Parathyroid adenoma (tissue), 2 donors: Measurements from ENCODE around the gene OR51V1.

Source experiments
- H2AFZ ChIP-seq: fragments of 300-600 bp; sonication (generic); one replicate; pipeline ENCODE4 v1.7.0; 2017; ENCODE audit warnings: antibody characterized with exemption, mild to moderate bottlenecking
- H3K27ac ChIP-seq: fragments of 300-600 bp; sonication (generic); one replicate; pipeline ENCODE4 v1.7.0; 2017
- H3K27me3 ChIP-seq: fragments of 300-600 bp; sonication (generic); one replicate; pipeline ENCODE4 v1.7.0; 2017; ENCODE audit warnings: low read length; ENCODE audit not compliant: control insufficient read depth, insufficient read depth
- H3K36me3 ChIP-seq: fragments of 300-600 bp; sonication (generic); one replicate; pipeline ENCODE4 v1.7.0; 2017; ENCODE audit warnings: low read length; ENCODE audit not compliant: control insufficient read depth, insufficient read depth
- H3K4me1 ChIP-seq: fragments of 300-600 bp; sonication (generic); one replicate; pipeline ENCODE4 v1.7.0; 2017; ENCODE audit warnings: control low read depth
- H3K4me2 ChIP-seq: fragments of 300-600 bp; sonication (generic); one replicate; pipeline ENCODE4 v1.7.0; 2017; ENCODE audit warnings: low read length
- H3K4me3 ChIP-seq: fragments of 300-600 bp; sonication (generic); one replicate; pipeline ENCODE4 v1.7.0; 2017; ENCODE audit warnings: low read depth, low read length
- H3K79me2 ChIP-seq: fragments of 300-600 bp; sonication (generic); one replicate; pipeline ENCODE4 v1.7.0; 2017; ENCODE audit warnings: control low read depth
- H3K9ac ChIP-seq: fragments of 300-600 bp; sonication (generic); one replicate; pipeline ENCODE4 v1.7.0; 2017; ENCODE audit warnings: mild to moderate bottlenecking
- H3K9me3 ChIP-seq: fragments of 300-600 bp; sonication (generic); one replicate; pipeline ENCODE4 v1.7.0; 2017; ENCODE audit warnings: low read length; ENCODE audit not compliant: control insufficient read depth
- CTCF ChIP-seq: fragments of 300-600 bp; sonication (generic); IDR thresholded peaks from one replicate; pipeline ENCODE4 v1.7.0; 2017; ENCODE audit warnings: antibody characterized with exemption, mild to moderate bottlenecking
- donor health status: primary hyperparathyroidism.

The OR51V1 gene

GRCh38 chr11:5159806-5160205 lies 40.7 kb downstream of the OR51V1 start:
- no peak overlapping the region for H3K27ac ChIP-seq
- no peak overlapping the region for H2AFZ ChIP-seq
- no peak overlapping the region for H3K9ac ChIP-seq
- H3K9me3 ChIP-seq = no peaks in the 10 kb centered on the region
- no peak overlapping the region for H3K4me3 ChIP-seq
- no peak for TF ChIP-seq CTCF
- no peaks in the 10 kb centered on the region for H3K4me1 ChIP-seq
- H3K4me2 ChIP-seq = no peak overlapping the region
- no peaks in the 10 kb centered on the region for H3K79me2 ChIP-seq
- no peaks in the 10 kb centered on the region for H3K27me3 ChIP-seq
- no peaks in the 10 kb centered on the region for H3K36me3 ChIP-seq

GRCh38 chr11:5154657-5155056 lies 45.8 kb downstream of the OR51V1 start, which contains the start of gene OR52A1:
TSS of gene OR52A1 (minus strand) at chr11:5154757. CDS start at chr11:5152369, 2,388 bp downstream.
- H3K9ac ChIP-seq = no peak within 1 kb of the TSS
- H3K27me3 ChIP-seq = no peaks in the 10 kb centered on the region
- no peak within 1 kb of the TSS for H3K4me3 ChIP-seq
- no peaks in the 10 kb centered on the region for H3K9me3 ChIP-seq
- H3K4me2 ChIP-seq = no peak within 1 kb of the TSS
- H3K27ac ChIP-seq = no peak within 1 kb of the TSS
- no peaks in the 10 kb centered on the region for H3K79me2 ChIP-seq
- no peak within 1 kb of the TSS for H2AFZ ChIP-seq
- H3K36me3 ChIP-seq = no peaks in the 10 kb centered on the region
- no peaks in the 10 kb centered on the region for H3K4me1 ChIP-seq
- no peak for TF ChIP-seq CTCF

GRCh38 chr11:5153574-5154431 lies 46.7 kb downstream of the OR51V1 start:
- no peak for TF ChIP-seq CTCF
- Histone ChIP-seq H2AFZ (no peak overlapping the region), H3K4me2 (no peak overlapping the region), H3K9me3 (no peaks in the 10 kb centered on the region), H3K36me3 (no peaks in the 10 kb centered on the region), H3K9ac (no peak overlapping the region), H3K4me1 (no peaks in the 10 kb centered on the region), H3K4me3 (no peak overlapping the region), H3K27ac (no peak overlapping the region), H3K79me2 (no peaks in the 10 kb centered on the region), H3K27me3 (no peaks in the 10 kb centered on the region)

- no peak for TF ChIP-seq CTCF
- Histone ChIP-seq H3K27me3 (no peaks in the 10 kb centered on the region), H3K36me3 (no peaks in the 10 kb centered on the region), H3K9me3 (no peaks in the 10 kb centered on the region), H3K9ac (no peak overlapping the region), H3K27ac (no peak overlapping the region), H3K79me2 (no peaks in the 10 kb centered on the region), H3K4me1 (no peaks in the 10 kb centered on the region), H3K4me2 (no peak overlapping the region), H3K4me3 (no peak overlapping the region), H2AFZ (no peak overlapping the region)
Observed at GRCh38 chr11:5151713-5152153, 48.7 kb downstream of the OR51V1 start.
